IMR-90 (cell line): ENCODE results near the gene CLEC16A. TPM values are rescaled to one million over a fixed set of nuclear protein-coding genes. Genes with fewer than 3 reads are reported as not detected.

Source experiments
- ATAC-seq: fragments of 200-7000 bp; cut with Tn5 transposase; 2 replicates; pipeline ENCODE4 v1.9.1; 2020; ENCODE audit warnings: low read depth, mild to moderate bottlenecking, moderate library complexity
- BruUV-seq: library from RNA; stranded (reverse); fragments of 400-500 nt; replicated peaks from 2 replicates; lab custom pipeline; 2021; lab: Mats Ljungman, UMichigan
- CTCF ChIA-PET: fragments of 300-600 bp; formaldehyde crosslinking; extraction: SDS; loops from one replicate; lab custom pipeline; 2021; ENCODE audit warnings: antibody characterized with exemption; lab: Yijun Ruan, JAX
- POLR2A ChIA-PET: fragments of 300-600 bp; sonication (Branson Sonifier 250); formaldehyde crosslinking; loops from one replicate; lab custom pipeline; 2022; ENCODE audit warnings: antibody characterized with exemption; ENCODE audit not compliant: unreplicated experiment; lab: Charles Lee
- DNase-seq: peaks from one replicate; pipeline ENCODE4 v3.0.0; 2013
- H2AFZ ChIP-seq: replicated peaks from 2 replicates; pipeline ENCODE3; 2013; ENCODE audit warnings: low read length, mild to moderate bottlenecking; ENCODE audit not compliant: poor library complexity
- H2AK5ac ChIP-seq: 2 replicates; pipeline ENCODE4 v1.6.1; 2013; ENCODE audit warnings: low read depth, low read length, inconsistent platforms
- H2AK9ac ChIP-seq: replicated peaks from 2 replicates; pipeline ENCODE3; 2013; ENCODE audit warnings: mild to moderate bottlenecking, low read depth, low read length, moderate library complexity; ENCODE audit not compliant: poor library complexity
- H2BK120ac ChIP-seq: 2 replicates; pipeline ENCODE4 v1.6.1; 2013; ENCODE audit warnings: low read depth, low read length, inconsistent platforms
- H2BK15ac ChIP-seq: 3 replicates; pipeline ENCODE4 v1.6.1; 2013; ENCODE audit warnings: low read depth, low read length, inconsistent platforms
- H2BK20ac ChIP-seq: 2 replicates; pipeline ENCODE4 v1.6.1; 2013; ENCODE audit warnings: low read depth, mild to moderate bottlenecking, inconsistent platforms, low read length, moderate library complexity
- H2BK5ac ChIP-seq: 2 replicates; pipeline ENCODE4 v1.6.1; 2013; ENCODE audit warnings: mild to moderate bottlenecking, low read depth, low read length, inconsistent platforms; ENCODE audit not compliant: poor library complexity, severe bottlenecking
- H3K14ac ChIP-seq: replicated peaks from 2 replicates; pipeline ENCODE4 v1.6.1; 2013; ENCODE audit warnings: low read depth, low read length, inconsistent platforms
- H3K18ac ChIP-seq: 2 replicates; pipeline ENCODE4 v1.6.1; 2013; ENCODE audit warnings: low read depth, low read length, control low read depth
- H3K23ac ChIP-seq: 2 replicates; pipeline ENCODE4 v1.6.1; 2013; ENCODE audit warnings: low read depth, low read length, inconsistent platforms
- H3K27ac ChIP-seq: 2 replicates; pipeline ENCODE4 v1.5.1; 2013; ENCODE audit warnings: mild to moderate bottlenecking, control low read depth, low read length; ENCODE audit not compliant: insufficient read depth
- H3K27me3 ChIP-seq: 2 replicates; pipeline ENCODE4 v1.6.1; 2013; ENCODE audit warnings: low read length; ENCODE audit not compliant: control insufficient read depth, insufficient read depth
- H3K36me3 ChIP-seq: 2 replicates; pipeline ENCODE4 v1.6.1; 2013; ENCODE audit warnings: low read length, mixed read lengths; ENCODE audit not compliant: control insufficient read depth, insufficient read depth
- H3K4ac ChIP-seq: 2 replicates; pipeline ENCODE4 v1.6.1; 2013; ENCODE audit warnings: low read depth, low read length, inconsistent platforms
- H3K4me1 ChIP-seq: 2 replicates; pipeline ENCODE4 v1.6.1; 2013; ENCODE audit warnings: low read length, mixed read lengths; ENCODE audit not compliant: control insufficient read depth, insufficient read depth
- H3K4me2 ChIP-seq: 2 replicates; pipeline ENCODE4 v1.6.1; 2013; ENCODE audit warnings: low read depth, mild to moderate bottlenecking, control low read depth, low read length, moderate library complexity
- H3K4me3 ChIP-seq: 2 replicates; pipeline ENCODE4 v1.5.1; 2013; ENCODE audit warnings: low read depth, mild to moderate bottlenecking, control low read depth, low read length, moderate library complexity; ENCODE audit not compliant: insufficient read depth
- H3K56ac ChIP-seq: 2 replicates; pipeline ENCODE4 v1.6.1; 2013; ENCODE audit warnings: low read length, inconsistent platforms; ENCODE audit not compliant: insufficient read depth; ENCODE audit errors: extremely low read depth
- H3K79me1 ChIP-seq, 2 experiments: 2 replicates each; pipeline ENCODE4 v1.6.1; 2013; ENCODE audit warnings: low read length in 2 of 2, inconsistent platforms in 1 of 2, low read depth in 1 of 2
- H3K9ac ChIP-seq: 2 replicates; pipeline ENCODE4 v1.6.1; 2013; ENCODE audit warnings: low read depth, low read length, control low read depth
- H3K9me1 ChIP-seq: 2 replicates; pipeline ENCODE4 v1.6.1; 2013; ENCODE audit warnings: low read length, inconsistent platforms; ENCODE audit not compliant: insufficient read depth
- H3K9me3 ChIP-seq: 2 replicates; pipeline ENCODE4 v1.6.1; 2013; ENCODE audit warnings: low read length; ENCODE audit not compliant: control insufficient read depth, insufficient read depth
- H4K20me1 ChIP-seq: 2 replicates; pipeline ENCODE4 v1.6.1; 2013; ENCODE audit warnings: low read length, inconsistent platforms; ENCODE audit not compliant: insufficient read depth
- H4K5ac ChIP-seq: 2 replicates; pipeline ENCODE4 v1.6.1; 2013; ENCODE audit warnings: mild to moderate bottlenecking, low read depth, low read length, control low read depth
- H4K8ac ChIP-seq, 2 experiments: 2 replicates each; pipeline ENCODE4 v1.6.1; 2013; ENCODE audit warnings: low read depth in 2 of 2, low read length in 2 of 2, control low read depth in 1 of 2, inconsistent platforms in 1 of 2
- H4K91ac ChIP-seq: 2 replicates; pipeline ENCODE4 v1.6.1; 2013; ENCODE audit warnings: low read depth, low read length, inconsistent platforms; ENCODE audit not compliant: insufficient read depth
- MXI1 ChIP-seq: IDR thresholded peaks from 2 replicates; pipeline ENCODE4 v1.6.1; 2012; ENCODE audit warnings: low read depth, mild to moderate bottlenecking, low read length, moderate library complexity, borderline replicate concordance
- POLR2A ChIP-seq: IDR thresholded peaks from 2 replicates; pipeline ENCODE4 v1.6.1; 2012; ENCODE audit warnings: mild to moderate bottlenecking, low read depth, low read length
- WGBS, 2 experiments: methylation state at CpG; one replicate each; pipeline versions ENCODE4 v1.1.5 to v1.1.7; 2013; ENCODE audit warnings: missing lambda C conversion rate in 2 of 2; ENCODE audit not compliant: insufficient read length in 1 of 2; ENCODE audit errors: extremely low coverage in 2 of 2; 5-methylcytosine and 5-hydroxymethylcytosine counted together
- dilution Hi-C: fragments of 300-500 bp; cut with HindIII; formaldehyde crosslinking; loops from one replicate; pipeline ENCODE4 v1.14.3; 2018; ENCODE audit warnings: low sequenced_read_pairs; ENCODE audit not compliant: unreplicated experiment
- in situ Hi-C: fragments of 300-500 bp; cut with MboI; formaldehyde crosslinking; loops from 3 replicates; pipeline ENCODE4 v1.14.3; 2019; ENCODE audit warnings: low sequenced_read_pairs, inconsistent platforms, mixed read lengths
- intact Hi-C: fragments of 100-400 bp; cut with micrococcal nuclease; formaldehyde crosslinking; loops from 2 replicates; pipeline ENCODE4 v1.10.0; 2022
- polyA plus RNA-seq, 3 experiments: library from polyadenylated mRNA; depleted of rRNA; stranded (reverse); fragments of >200 nt; gene quantifications; 2 replicates each; pipeline ENCODE4 v1.2.3, GENCODE V29; 2012; ENCODE audit warnings: low replicate concordance in 1 of 3
- total RNA-seq: library from RNA; depleted of rRNA; stranded (reverse); fragments of >200 nt; gene quantifications from 2 replicates; pipeline ENCODE4 v1.2.3, GENCODE V29; 2012

Gene CLEC16A
- total and polyA plus RNA-seq, 2 of the 4 experiments (the other 2 are of a cell fraction) = 15.9 to 16.5 TPM

- no TSS peak for BruUV-seq
- dilution Hi-C loops (no loop called here), intact Hi-C loops (no loop called here), in situ Hi-C loops (no loop called here)
- ChIA-PET POLR2A (no interaction called here), CTCF (no interaction called here)
- no peak overlapping the region for H2AFZ ChIP-seq
- no peak overlapping the region for H4K91ac ChIP-seq
- H2BK120ac ChIP-seq = no peak overlapping the region
- H2BK20ac ChIP-seq = no peak overlapping the region
- H4K20me1 ChIP-seq = no peaks in the 10 kb centered on the region
- no peak overlapping the region for H3K9ac ChIP-seq
- 0 out of 2 replicates have a peak, but pooled peaks cover 2% of the 10 kb centered on the region for H3K9me3 ChIP-seq
- H4K5ac ChIP-seq = no peak overlapping the region
- no peak overlapping the region for H3K4me3 ChIP-seq
- H3K4me2 ChIP-seq = no peak overlapping the region
- no peak overlapping the region for H3K23ac ChIP-seq
- no peak overlapping the region for H2BK15ac ChIP-seq
- ATAC-seq = no peak
- no peak overlapping the region for H3K14ac ChIP-seq
- no peak overlapping the region for H2AK9ac ChIP-seq
- 80% methylated on average over 1 of the region's 4 CpGs; no CpG with 5 or more reads in 1 of the 2 experiments for WGBS, 2 experiments
- no peaks in the 10 kb centered on the region for H3K27me3 ChIP-seq
- H2BK5ac ChIP-seq = no peak overlapping the region
- H3K4me1 ChIP-seq = peaks cover 23% of the 10 kb centered on the region
- H4K8ac ChIP-seq = no peak overlapping the region
- H3K56ac ChIP-seq = no peak overlapping the region
- H3K4ac ChIP-seq = no peak overlapping the region
- no peak overlapping the region for H3K18ac ChIP-seq
- no peak overlapping the region for H2AK5ac ChIP-seq
- TF ChIP-seq MXI1 = no peak
- no peak for TF ChIP-seq POLR2A
- peaks cover 0 to 14% of the 10 kb centered on the region in 2 experiments; a peak in 2 of 4 replicates for H3K79me1 ChIP-seq
- H3K36me3 ChIP-seq = peaks cover 14% of the 10 kb centered on the region
- peaks cover 15% of the 10 kb centered on the region for H3K9me1 ChIP-seq
- DNase-seq = no peak
- no peak overlapping the region for H3K27ac ChIP-seq
Measured at GRCh38 chr16:11165349-11165748, 221.0 kb downstream of the CLEC16A start.
